ENCODE data around the gene ITPR2.
A peak's percentile ranks its signal among the peaks of the same experiment; 100 is the strongest.
"Not testable (repeated sequence)": the region's sequence is repeated elsewhere in the genome, so short reads cannot be mapped to it uniquely, and the experiment has no call there.

Gene ITPR2

GRCh38 chr12:26832822-26833742 lies at the start of gene ITPR2:
Gene ITPR2 (minus strand): TSS chr12:26833194. CDS start chr12:26832781, 413 bp downstream.
- DNase-seq, result peak; percentile 78

GRCh38 chr12:26880625-26881024 lies 47.6 kb upstream of the ITPR2 start:
- DNase-seq, result no peak

- no peak for DNase-seq
These were observed 45.7 kb upstream of the ITPR2 start for GRCh38 chr12:26878661-26879119.

GRCh38 chr12:26874501-26875296 lies 41.7 kb upstream of the ITPR2 start:
- no peak for DNase-seq

DNA sequence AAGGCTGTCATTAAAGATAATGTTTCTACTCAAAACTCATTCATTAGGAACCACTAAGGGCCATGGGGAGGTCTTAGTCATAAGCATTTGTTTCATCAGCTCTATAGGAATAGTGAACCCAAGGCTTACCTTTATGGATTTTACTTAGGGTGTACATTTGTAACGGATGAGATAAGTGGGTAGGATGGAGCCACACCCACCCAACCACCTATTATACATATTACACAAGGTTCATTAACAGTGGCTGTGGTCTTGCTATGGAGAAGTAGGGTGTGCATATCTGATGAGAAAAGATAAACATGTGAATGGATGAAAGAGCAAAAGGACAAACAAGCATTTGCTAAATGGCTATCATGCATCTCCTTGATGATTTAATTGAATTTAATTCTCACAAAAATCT lies 39.6 kb upstream of the ITPR2 start:
- no peak for DNase-seq

- DNase-seq, result no peak
These were observed 39.0 kb upstream of the ITPR2 start for GRCh38 chr12:26871985-26872384.

DNA sequence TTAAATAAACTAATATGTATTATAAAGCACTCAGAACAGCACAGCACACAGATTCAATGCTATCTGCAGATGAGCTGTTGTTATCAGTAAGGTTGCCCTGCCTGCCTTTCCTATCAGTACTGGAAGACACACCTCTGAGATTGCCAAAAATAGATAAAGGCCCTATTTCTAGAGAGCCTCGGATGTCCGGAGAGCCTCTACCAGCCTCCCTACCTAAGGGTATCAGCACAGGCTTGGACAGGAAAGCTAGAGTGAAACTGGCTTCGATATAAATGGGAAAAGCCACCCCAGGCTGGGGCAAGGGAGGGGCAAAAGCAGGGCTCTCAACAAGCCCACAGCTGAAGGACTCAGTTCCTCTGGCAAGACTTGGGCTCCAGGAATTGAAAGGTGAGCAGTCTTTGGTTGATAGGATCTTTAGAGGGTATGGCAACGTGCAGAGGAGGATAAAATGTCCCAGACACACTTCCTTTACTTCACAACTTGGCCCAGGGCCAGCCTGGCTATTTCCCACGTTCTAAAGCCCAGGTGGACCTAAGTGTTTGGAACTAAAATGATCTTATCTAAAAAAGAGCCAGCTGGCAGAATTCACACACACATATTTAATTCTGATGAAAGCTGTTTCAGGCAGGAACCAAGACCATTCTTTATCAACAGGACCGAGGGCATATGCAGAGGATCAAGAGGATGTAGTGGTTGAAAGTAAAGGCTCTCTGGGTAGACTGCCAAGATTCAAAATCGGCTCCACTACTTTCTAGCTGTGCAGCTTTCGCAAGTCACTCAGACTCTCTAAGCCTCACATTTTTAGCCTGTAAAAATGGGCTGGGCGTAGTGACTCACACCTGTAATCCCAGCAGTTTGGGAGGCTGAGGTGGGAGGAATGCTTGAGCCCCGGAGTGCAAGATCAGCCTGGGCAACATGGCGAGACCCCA lies 37.8 kb upstream of the ITPR2 start:
- no peak for DNase-seq

GRCh38 chr12:26869908-26870459 lies 37.0 kb upstream of the ITPR2 start:
- no peak for DNase-seq

DNA sequence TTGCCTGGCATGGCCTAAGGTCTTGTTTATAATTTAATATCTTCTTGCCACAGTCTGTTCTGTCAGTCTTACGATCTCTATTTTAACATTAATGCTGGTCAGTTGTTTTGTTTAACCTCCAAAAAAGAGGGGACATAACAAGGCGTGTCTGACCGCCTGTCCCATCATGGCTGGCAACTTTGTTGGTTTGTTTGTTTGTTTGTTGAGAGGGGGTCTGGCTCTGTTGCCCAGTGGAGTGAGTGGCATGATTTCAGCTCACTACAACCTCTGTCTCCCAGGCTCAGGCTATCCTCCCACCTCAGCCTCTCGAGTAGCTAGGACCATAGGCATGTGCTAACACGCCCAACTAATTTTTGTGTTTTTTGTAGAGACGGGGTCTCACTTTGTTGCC lies 36.1 kb upstream of the ITPR2 start:
- no peak for DNase-seq

DNA sequence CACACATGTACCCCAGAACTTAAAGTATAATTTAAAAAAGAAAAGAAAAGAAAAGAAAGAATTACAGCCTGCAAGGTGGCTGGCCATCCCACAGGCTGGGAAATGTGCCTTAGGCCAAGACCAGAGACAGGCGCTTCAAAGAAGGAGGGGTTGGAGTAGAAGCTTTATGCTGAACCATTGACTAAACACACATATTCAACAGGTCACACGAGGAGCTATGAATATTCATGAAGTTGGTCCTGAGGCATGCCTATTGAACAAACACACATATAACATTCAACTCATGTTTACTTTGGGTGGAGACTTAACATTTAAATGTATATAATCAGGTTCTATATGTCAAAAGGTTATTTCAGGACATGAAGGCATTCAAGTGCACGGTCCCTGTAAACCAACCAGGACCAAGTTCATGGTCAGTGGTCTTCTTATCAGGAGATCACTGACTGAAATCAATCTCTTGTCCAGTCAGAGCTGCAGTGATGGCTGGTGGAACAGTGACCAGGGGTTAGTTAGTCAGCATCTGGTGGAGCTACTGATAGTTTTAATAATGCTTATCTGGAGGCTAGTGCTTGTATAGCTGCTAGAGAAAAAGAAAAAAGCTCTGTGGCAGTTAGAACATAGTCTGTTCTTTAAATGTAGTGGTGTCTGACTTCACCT lies 35.6 kb upstream of the ITPR2 start:
- DNase-seq, result no peak

GRCh38 chr12:26867080-26867479 lies 34.1 kb upstream of the ITPR2 start:
- no peak for DNase-seq

DNA sequence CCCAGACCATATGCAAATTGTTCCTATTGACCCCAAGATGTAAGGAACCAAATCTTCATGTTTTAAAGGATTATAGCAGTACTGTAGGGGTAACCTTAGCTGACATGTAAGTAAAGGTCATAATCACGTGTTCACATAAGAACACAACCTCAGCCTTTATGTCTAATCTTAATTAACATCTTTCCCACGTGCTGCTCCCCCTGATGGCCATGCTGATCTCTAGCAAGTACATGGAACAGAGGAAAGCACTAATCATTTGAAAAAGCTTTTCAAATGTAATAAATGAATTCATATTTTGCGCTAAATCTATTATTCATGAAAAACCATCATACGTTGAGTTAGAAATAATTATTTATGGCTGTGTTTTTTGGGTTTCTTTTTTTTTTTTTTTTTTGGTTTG lies 30.5 kb upstream of the ITPR2 start:
- DNase-seq, result no peak

DNA sequence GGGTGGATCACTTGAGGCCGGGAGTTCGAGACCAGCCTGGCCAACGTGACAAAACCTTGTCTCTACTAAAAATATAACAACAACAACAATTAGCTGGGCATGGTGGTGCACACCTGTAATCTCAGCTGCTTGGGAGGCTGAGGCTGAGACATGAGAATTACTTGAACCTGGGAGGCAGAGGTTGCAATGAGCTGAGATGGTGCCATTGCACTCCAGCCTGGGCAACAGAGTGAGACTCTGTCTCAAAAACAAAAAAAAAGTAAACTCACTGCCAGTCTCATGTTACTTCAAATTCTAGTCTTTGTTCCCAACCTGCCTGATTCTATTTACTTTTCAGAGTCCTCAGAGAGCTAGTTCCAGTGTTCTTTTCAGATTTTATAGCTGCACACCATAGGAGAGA lies 29.8 kb upstream of the ITPR2 start:
- DNase-seq, result not testable (repeated sequence)

- no peak for DNase-seq
These were observed 28.7 kb upstream of the ITPR2 start for GRCh38 chr12:26861690-26862089.

GRCh38 chr12:26857465-26858176 lies 24.6 kb upstream of the ITPR2 start:
- no peak for DNase-seq

- no peak for DNase-seq
These were observed 22.3 kb upstream of the ITPR2 start for GRCh38 chr12:26855337-26855736.

GRCh38 chr12:26854031-26854390 lies 21.0 kb upstream of the ITPR2 start:
- no peak for DNase-seq

GRCh38 chr12:26853303-26854030 lies 20.5 kb upstream of the ITPR2 start:
- DNase-seq, result peak; percentile 45

- no peak for DNase-seq
These were observed 18.2 kb upstream of the ITPR2 start for GRCh38 chr12:26851031-26851809.
